Activated B cell treated with CpG ODN at 0.5 μM for 24 hours (primary cell): ENCODE measurements around the gene SOX6. TPM values are rescaled to one million over a fixed set of nuclear protein-coding genes. Genes with fewer than 3 reads are reported as not detected.

Experiments
- ATAC-seq: fragments of 200-7000 bp; cut with Tn5 transposase; one replicate; pipeline ENCODE4 v1.10.0; 2021; ENCODE audit warnings: low read depth, mild to moderate bottlenecking, moderate library complexity
- CTCF ChIA-PET: fragments of 350-600 bp; sonication (Branson Sonifier 250); formaldehyde crosslinking; loops from one replicate; lab custom pipeline; 2021; ENCODE audit warnings: antibody characterized with exemption; lab: Charles Lee
- POLR2A ChIA-PET: fragments of 350-600 bp; sonication (Branson Sonifier 250); formaldehyde crosslinking; loops from one replicate; lab custom pipeline; 2021; ENCODE audit warnings: antibody characterized with exemption; lab: Charles Lee
- DNase-seq: peaks from one replicate; pipeline ENCODE4 v3.0.0; 2022
- H3K27ac Mint-ChIP-seq: one replicate; pipeline ENCODE4 v1.8.0; 2020; ENCODE audit warnings: mixed read lengths
- H3K27me3 Mint-ChIP-seq: one replicate; pipeline ENCODE4 v1.8.0; 2021; ENCODE audit warnings: mixed read lengths
- H3K36me3 Mint-ChIP-seq: one replicate; pipeline ENCODE4 v1.8.0; 2021; ENCODE audit warnings: low read depth, mixed read lengths
- H3K4me1 Mint-ChIP-seq: one replicate; pipeline ENCODE4 v1.8.0; 2021; ENCODE audit warnings: mixed read lengths
- H3K4me3 Mint-ChIP-seq: one replicate; pipeline ENCODE4 v1.8.0; 2020; ENCODE audit warnings: mild to moderate bottlenecking, mixed read lengths
- H3K9me3 Mint-ChIP-seq: one replicate; pipeline ENCODE4 v1.8.0; 2020; ENCODE audit warnings: mixed read lengths
- intact Hi-C: fragments of 100-400 bp; cut with micrococcal nuclease; formaldehyde crosslinking; loops from one replicate; pipeline ENCODE4 v1.15.1; 2024
- total RNA-seq: library from RNA; stranded (reverse); gene quantifications from 2 replicates; pipeline ENCODE4 v1.2.3, GENCODE V29; 2022
- TF ChIP-seq, protein P1 (sequence below): fragments of 200-600 bp; IDR thresholded peaks from one replicate; pipeline ENCODE4 v1.8.0; 2022; ENCODE audit warnings: antibody characterized with exemption, mild to moderate bottlenecking

The SOX6 gene
- total RNA-seq, 1 donor from 2014 or later = not detected

DNA sequence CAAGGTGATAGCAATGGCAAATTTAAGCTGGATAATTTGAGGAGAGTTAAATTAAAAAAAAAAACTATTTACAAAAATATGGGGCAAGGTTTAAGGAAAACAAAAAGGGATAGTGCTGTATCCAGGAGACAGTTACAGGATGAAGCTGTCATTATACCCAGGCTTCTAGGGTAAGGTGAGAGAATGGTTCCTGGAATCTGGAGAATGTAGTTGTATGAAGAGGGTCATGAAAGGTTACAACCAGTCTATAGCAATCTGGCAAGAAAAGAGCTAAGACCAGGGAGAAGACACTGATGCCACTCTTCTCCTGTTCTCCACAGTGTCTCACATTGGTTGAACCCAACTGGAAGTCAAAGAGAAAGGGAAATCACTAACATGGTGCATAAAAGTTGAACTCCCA lies 144.9 kb downstream of the SOX6 start:
- Mint-ChIP-seq H3K9me3 (peaks cover 5% of the 10 kb centered on the region), H3K36me3 (no peaks in the 10 kb centered on the region), H3K4me1 (no peaks in the 10 kb centered on the region), H3K27ac (no peak overlapping the region), H3K27me3 (no peaks in the 10 kb centered on the region), H3K4me3 (no peak overlapping the region)
- TF ChIP-seq, protein P1, sequence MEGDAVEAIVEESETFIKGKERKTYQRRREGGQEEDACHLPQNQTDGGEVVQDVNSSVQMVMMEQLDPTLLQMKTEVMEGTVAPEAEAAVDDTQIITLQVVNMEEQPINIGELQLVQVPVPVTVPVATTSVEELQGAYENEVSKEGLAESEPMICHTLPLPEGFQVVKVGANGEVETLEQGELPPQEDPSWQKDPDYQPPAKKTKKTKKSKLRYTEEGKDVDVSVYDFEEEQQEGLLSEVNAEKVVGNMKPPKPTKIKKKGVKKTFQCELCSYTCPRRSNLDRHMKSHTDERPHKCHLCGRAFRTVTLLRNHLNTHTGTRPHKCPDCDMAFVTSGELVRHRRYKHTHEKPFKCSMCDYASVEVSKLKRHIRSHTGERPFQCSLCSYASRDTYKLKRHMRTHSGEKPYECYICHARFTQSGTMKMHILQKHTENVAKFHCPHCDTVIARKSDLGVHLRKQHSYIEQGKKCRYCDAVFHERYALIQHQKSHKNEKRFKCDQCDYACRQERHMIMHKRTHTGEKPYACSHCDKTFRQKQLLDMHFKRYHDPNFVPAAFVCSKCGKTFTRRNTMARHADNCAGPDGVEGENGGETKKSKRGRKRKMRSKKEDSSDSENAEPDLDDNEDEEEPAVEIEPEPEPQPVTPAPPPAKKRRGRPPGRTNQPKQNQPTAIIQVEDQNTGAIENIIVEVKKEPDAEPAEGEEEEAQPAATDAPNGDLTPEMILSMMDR = no peak
- ChIA-PET POLR2A (no interaction called here), CTCF (no interaction called here)
- no peak for ATAC-seq
- intact Hi-C loops = no loop called here
- no peak for DNase-seq

DNA sequence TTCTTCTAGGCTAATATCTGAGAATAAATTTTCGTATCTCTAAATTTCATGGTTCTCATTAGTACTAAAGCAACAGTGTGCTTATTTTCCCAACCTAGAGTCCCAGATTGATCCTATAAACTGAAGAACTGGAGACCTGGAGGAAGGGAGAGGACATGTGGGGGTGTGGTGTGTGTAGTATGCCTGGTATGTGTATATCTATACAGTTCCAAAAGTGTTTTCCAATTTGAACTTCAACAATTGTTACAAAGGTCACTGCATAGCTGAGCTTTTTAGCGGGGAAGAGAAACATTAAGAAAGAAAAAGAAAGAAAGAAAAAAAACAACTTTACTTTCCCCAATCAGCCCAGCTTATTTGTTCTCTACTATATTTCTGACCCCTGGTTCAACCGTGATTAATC lies 152.1 kb downstream of the SOX6 start:
- POLR2A ChIA-PET = no interaction called here
- TF ChIP-seq, protein P1 = no peak
- peaks cover 4% of the 10 kb centered on the region for H3K9me3 Mint-ChIP-seq
- ATAC-seq (no peak), DNase-seq (no peak)
- no peak overlapping the region for H3K27ac Mint-ChIP-seq
- no peak overlapping the region for H3K4me3 Mint-ChIP-seq
- H3K4me1 Mint-ChIP-seq = no peaks in the 10 kb centered on the region
- CTCF ChIA-PET = no interaction called here
- H3K27me3 Mint-ChIP-seq = no peaks in the 10 kb centered on the region
- no peaks in the 10 kb centered on the region for H3K36me3 Mint-ChIP-seq
- intact Hi-C loops = no loop called here

DNA sequence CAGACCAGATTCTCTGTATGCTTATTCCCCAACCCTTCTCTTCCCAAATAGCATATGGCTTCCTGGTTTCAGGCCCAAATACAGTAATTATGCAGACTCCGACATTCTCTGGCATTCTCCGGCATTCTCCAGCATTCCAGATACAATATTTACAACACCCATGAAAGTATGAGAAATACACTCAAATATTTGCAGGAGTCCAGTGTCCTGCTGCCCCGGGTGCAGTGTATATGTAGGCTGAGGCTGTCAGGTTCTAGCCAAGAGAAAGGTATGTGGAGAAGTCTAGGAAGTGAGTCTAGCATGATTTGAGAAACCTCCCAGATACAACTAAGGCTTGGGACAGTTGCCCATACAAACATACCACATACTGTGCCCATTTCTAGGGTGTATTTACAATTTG lies 160.7 kb downstream of the SOX6 start:
- DNase-seq (no peak), ATAC-seq (no peak)
- TF ChIP-seq, protein P1 = no peak
- no peaks in the 10 kb centered on the region for H3K4me1 Mint-ChIP-seq
- H3K9me3 Mint-ChIP-seq = no peaks in the 10 kb centered on the region
- ChIA-PET CTCF (no interaction called here), POLR2A (no interaction called here)
- no peak overlapping the region for H3K27ac Mint-ChIP-seq
- intact Hi-C loops = no loop called here
- H3K4me3 Mint-ChIP-seq = no peak overlapping the region
- H3K27me3 Mint-ChIP-seq = no peaks in the 10 kb centered on the region
- no peaks in the 10 kb centered on the region for H3K36me3 Mint-ChIP-seq

DNA sequence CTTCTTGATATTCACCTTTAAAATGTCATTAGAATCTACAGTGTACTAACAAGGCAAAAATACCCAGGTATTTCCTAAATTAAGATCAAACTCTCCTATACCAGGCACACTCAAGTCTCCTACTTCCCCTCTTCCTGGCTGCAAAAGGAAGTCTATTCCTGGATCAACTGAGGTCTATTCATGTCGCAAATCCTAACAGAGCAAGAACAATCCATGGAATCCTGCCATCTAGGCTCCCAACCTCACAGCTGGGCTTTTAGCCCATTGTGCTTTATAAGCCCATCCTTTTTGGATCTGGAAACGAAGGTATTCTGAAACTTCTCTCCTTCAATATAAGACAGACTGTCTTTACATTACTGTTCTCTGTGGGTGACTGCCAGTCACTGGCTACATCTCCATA lies 161.8 kb downstream of the SOX6 start:
- intact Hi-C loops = no loop called here
- DNase-seq = no peak
- ChIA-PET CTCF (no interaction called here), POLR2A (no interaction called here)
- no peak for ATAC-seq
- Mint-ChIP-seq H3K27me3 (no peaks in the 10 kb centered on the region), H3K36me3 (no peaks in the 10 kb centered on the region), H3K4me3 (no peak overlapping the region), H3K9me3 (no peaks in the 10 kb centered on the region), H3K27ac (no peak overlapping the region), H3K4me1 (no peaks in the 10 kb centered on the region)
- TF ChIP-seq, protein P1 = no peak

DNA sequence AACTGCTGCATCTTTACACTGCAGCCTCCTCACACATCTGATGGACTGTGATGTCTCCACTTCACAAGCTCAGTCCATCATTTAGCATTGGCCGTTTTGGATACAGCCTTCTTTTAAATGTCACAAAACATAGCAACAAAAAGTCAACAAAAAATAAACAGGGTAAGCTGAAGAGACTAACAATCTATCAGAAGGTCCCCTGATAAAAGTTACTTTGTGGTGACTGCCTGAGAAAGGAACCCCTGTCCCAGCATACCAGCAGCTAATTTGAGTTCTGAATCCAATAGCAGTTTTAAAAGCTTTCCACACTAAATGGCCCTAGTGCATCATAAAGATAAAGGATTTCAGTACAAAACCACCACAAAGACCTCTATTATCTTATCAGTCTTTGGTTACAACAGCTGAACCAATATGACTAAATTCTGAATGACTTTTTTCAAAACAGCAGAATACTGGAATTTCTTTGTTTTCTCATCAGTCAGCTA lies 162.4 kb downstream of the SOX6 start:
- CTCF ChIA-PET = no interaction called here
- intact Hi-C loops = no loop called here
- TF ChIP-seq, protein P1 = no peak
- DNase-seq (no peak), ATAC-seq (no peak)
- Mint-ChIP-seq H3K27me3 (no peaks in the 10 kb centered on the region), H3K4me3 (no peak overlapping the region), H3K9me3 (no peaks in the 10 kb centered on the region), H3K27ac (no peak overlapping the region), H3K36me3 (no peaks in the 10 kb centered on the region), H3K4me1 (no peaks in the 10 kb centered on the region)
- POLR2A ChIA-PET = no interaction called here
